Measurements from ENCODE around the gene F7.

The F7 gene

GRCh38 chr13:113120300-113121182 is 14.9 kb downstream of the F7 start:
- no peak for TF ChIP-seq GATA3 (IDR thresholded peaks at IDR 0.05; ENCODE audit: low read depth, low read length)
- no peak for TF ChIP-seq GATA2 (IDR thresholded peaks at IDR 0.05; ENCODE audit: low read depth, low read length)

GRCh38 chr13:113121183-113121927 is 15.8 kb downstream of the F7 start:
- TF ChIP-seq GATA3 (IDR thresholded peaks at IDR 0.05; ENCODE audit: low read depth, low read length) (no peak), GATA2 (IDR thresholded peaks at IDR 0.05; ENCODE audit: low read depth, low read length) (no peak)

GRCh38 chr13:113121928-113122471 is 16.4 kb downstream of the F7 start:
- TF ChIP-seq GATA2 (IDR thresholded peaks at IDR 0.05; ENCODE audit: low read depth, low read length) (no peak), GATA3 (IDR thresholded peaks at IDR 0.05; ENCODE audit: low read depth, low read length) (no peak)

GRCh38 chr13:113122550-113123225 is 17.1 kb downstream of the F7 start, which contains the start of gene F10:
F10 (plus strand) TSS chr13:113122799; CDS start chr13:113122856, 57 bp downstream.
- TF ChIP-seq GATA2 (IDR thresholded peaks at IDR 0.05; ENCODE audit: low read depth, low read length) (peak; percentile 48), GATA3 (IDR thresholded peaks at IDR 0.05; ENCODE audit: low read depth, low read length) (no peak)

- no peak for TF ChIP-seq GATA2 (IDR thresholded peaks at IDR 0.05; ENCODE audit: low read depth, low read length)
- TF ChIP-seq GATA3 (IDR thresholded peaks at IDR 0.05; ENCODE audit: low read depth, low read length), result no peak
Measured at GRCh38 chr13:113123226-113124201, 17.9 kb downstream of the F7 start.

- TF ChIP-seq GATA2 (IDR thresholded peaks at IDR 0.05; ENCODE audit: low read depth, low read length) (no peak), GATA3 (IDR thresholded peaks at IDR 0.05; ENCODE audit: low read depth, low read length) (no peak)
Measured at GRCh38 chr13:113124211-113124970, 18.8 kb downstream of the F7 start.

- no peak for TF ChIP-seq GATA3 (IDR thresholded peaks at IDR 0.05; ENCODE audit: low read depth, low read length)
- TF ChIP-seq GATA2 (IDR thresholded peaks at IDR 0.05; ENCODE audit: low read depth, low read length), result no peak
Measured at GRCh38 chr13:113125506-113126264, 20.1 kb downstream of the F7 start.

GRCh38 chr13:113126265-113127150 is 20.9 kb downstream of the F7 start:
- TF ChIP-seq GATA2 (IDR thresholded peaks at IDR 0.05; ENCODE audit: low read depth, low read length), result no peak
- TF ChIP-seq GATA3 (IDR thresholded peaks at IDR 0.05; ENCODE audit: low read depth, low read length), result no peak

GRCh38 chr13:113129480-113129879 is 23.9 kb downstream of the F7 start:
- TF ChIP-seq GATA3 (IDR thresholded peaks at IDR 0.05; ENCODE audit: low read depth, low read length), result no peak
- no peak for TF ChIP-seq GATA2 (IDR thresholded peaks at IDR 0.05; ENCODE audit: low read depth, low read length)

- TF ChIP-seq GATA3 (IDR thresholded peaks at IDR 0.05; ENCODE audit: low read depth, low read length) (no peak), GATA2 (IDR thresholded peaks at IDR 0.05; ENCODE audit: low read depth, low read length) (no peak)
Measured at GRCh38 chr13:113129921-113130750, 24.5 kb downstream of the F7 start.

Measured in SH-SY5Y (cell line).